H54 (cell line): ENCODE data around the gene ATP10B.

ENCODE experiments used
- DNase-seq: peaks from one replicate; pipeline ENCODE4 v3.0.0; 2011; ENCODE audit warnings: low spot score, mixed read lengths; ENCODE audit not compliant: insufficient read length
- FAIRE-seq: peaks from 3 replicates; lab custom pipeline; 2011; peaks lifted over from hg19 to GRCh38; lab: Jason Lieb, UNC
- POLR2A ChIP-seq: IDR thresholded peaks from 2 replicates; pipeline ENCODE4 v1.6.1; 2011; ENCODE audit warnings: low read depth, mild to moderate bottlenecking, low read length

Gene ATP10B

GRCh38 chr5:160668356-160668755, 183.7 kb downstream of the ATP10B start:
- FAIRE-seq (no peak), DNase-seq (no peak)
- TF ChIP-seq POLR2A: no peak

DNA sequence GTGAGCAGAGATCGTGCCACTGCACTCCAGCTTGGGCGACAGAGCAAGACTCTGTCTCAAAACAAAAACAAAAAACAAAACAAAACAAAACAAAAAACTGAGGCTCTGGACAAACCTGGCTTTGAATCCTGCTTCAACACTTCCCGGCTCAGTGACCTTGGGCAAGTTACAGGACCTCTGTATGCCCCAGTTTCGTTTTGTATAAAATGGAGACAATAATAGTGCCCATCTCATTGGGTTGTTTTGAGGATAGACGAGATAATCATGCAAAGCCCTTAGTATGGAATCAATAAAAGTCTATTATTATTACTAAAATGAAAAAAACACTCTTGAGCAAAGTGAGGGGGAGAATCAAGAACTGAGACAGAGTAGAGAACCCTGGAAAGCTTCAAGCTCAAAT, 184.9 kb downstream of the ATP10B start:
- DNase-seq (no peak), FAIRE-seq (no peak)
- no peak for TF ChIP-seq POLR2A

- DNase-seq: no peak
- no peak for TF ChIP-seq POLR2A
- FAIRE-seq: no peak
These were observed 186.6 kb downstream of the ATP10B start for GRCh38 chr5:160665460-160665859.

- no peak for DNase-seq
- FAIRE-seq: no peak
- TF ChIP-seq POLR2A: no peak
These were observed 191.9 kb downstream of the ATP10B start for GRCh38 chr5:160660132-160660531.

DNA sequence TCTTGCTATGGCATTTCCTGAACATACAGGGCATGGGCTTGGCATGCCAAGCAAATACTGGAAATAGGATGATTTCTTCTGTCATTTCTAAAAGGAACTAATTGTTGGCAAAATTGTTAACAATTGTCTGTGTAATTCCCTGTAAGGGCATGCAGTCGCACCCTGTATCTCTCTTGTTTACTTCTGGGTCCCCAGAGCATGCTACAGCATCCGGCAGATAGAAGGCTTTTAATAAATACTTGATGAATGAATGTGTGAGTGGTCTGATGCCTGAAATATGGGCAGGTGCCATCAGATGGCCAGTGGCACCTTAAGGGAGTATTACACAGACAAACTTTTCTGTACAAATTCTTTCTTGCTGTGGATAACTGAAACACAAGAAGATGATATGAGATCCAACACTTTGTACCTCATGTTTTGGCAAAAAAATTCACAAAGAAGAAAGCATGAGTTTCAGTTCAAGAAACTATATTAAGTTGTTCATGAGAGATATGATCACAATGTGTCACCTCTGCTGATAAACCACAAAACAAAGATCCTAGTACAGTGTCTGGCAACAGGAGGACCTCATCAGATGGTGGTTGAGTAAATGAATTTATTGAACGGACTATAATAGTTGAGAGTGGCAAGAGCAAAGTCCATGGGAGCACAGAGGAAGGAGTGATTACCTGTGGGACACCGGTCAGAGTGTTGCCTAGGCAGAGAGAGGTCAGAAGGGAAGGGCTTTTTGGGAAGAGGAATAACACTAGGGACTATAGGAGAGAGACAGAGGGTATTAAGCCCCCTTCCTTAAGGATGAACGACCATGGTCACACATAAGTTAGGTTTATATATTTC, 194.2 kb downstream of the ATP10B start:
- TF ChIP-seq POLR2A: no peak
- no peak for DNase-seq
- no peak for FAIRE-seq

GRCh38 chr5:160657068-160657507, 194.9 kb downstream of the ATP10B start:
- FAIRE-seq: no peak
- no peak for TF ChIP-seq POLR2A
- no peak for DNase-seq

DNA sequence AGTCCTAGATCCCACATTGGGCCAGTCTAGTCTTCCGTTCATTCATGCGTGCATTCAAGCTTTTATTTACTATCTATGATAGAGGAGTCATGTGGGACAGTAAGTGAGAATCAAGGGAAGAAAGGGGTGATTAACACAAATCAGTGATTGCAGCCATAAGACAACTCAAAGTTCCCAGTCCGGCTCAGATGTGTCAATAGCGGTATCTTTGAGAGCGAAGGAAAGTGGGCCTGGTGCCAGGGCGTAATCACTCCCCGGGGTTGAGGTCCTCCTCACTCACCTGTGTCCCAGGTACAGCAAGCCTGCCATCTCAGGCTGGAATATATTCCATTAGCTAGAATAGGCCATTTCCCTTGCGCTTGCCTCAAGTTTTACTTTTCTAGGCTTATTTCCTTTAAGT, 196.3 kb downstream of the ATP10B start:
- FAIRE-seq: no peak
- no peak for DNase-seq
- TF ChIP-seq POLR2A: no peak

DNA sequence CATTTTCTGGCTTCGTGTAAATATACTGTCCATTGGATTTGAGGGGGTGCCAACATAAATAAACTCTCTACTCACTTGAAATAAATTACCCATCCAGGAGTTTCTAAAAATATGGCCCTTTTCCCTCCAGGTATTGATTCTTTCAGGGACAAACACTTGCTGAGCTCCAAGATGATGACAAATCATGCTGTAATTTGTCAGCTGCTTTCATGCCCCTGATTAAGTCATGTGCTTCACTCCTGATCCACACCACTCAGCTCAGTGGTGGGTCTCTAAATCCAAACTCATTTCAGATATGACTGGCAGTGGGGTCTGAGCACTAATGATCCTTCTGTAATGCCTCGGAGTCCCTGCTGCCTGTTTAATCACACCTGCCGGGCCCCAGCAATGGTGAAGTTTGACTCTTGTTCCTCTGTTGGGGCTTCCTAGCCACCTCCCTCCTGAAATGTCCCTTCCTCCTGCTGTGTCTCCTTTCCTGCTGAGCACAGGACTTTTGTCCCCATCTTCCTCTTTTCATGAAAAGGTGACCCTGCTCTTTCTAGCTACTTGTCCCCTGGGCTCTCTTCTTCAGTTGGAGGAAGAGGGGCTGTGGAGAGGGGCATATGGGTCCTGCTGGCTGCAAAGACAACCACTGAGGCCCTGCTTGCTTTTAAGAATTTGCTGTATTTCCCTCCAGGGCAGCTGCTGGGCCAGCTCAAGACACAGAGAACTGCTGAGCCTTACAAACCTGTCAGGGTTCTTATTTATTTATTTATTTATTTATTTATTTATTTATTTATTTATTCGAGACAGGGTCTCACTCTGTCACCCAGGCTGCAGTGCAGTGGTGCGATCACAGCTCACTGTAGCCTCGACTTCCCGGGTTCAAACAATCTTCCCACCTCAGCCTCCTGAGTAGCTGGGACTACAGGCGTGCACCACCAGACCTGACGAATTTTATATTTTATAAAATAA, 200.0 kb downstream of the ATP10B start:
- DNase-seq (no peak), FAIRE-seq (no peak)
- TF ChIP-seq POLR2A: no peak

- no peak for TF ChIP-seq POLR2A
- DNase-seq: peak; percentile 7
- peak; percentile 48 for FAIRE-seq
These were observed 202.7 kb downstream of the ATP10B start for GRCh38 chr5:160649304-160649703.

GRCh38 chr5:160646033-160646432, 206.0 kb downstream of the ATP10B start:
- no peak for FAIRE-seq
- no peak for TF ChIP-seq POLR2A
- DNase-seq: no peak

DNA sequence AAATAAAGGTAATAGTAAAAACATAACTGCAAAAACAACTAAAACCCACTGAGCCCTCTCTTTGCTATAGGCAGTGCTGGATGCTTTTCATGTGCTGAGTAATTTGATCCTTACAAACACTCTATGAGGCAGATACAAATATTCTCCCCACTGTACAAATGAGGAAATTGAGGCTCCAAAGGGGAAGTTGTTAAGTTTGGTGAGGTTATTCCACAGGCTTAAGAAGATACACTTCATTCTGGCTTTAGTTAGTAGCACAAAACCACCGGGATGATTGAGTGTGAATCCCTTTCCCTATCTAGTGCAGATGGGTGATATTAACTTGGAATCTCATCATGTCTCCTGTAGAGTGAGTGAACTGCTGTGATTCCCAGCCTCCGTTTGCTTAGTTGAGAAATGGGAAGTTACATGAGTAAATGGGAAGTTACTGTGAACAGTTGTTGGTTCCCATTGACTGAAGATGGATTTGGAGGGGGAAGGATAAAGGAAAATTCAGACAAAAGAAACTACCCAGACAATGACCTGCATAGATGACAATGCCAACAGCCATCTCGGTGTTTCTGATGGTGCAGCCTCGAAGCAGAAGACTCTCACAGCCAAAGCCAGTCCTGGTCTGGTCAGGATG, 208.3 kb downstream of the ATP10B start:
- FAIRE-seq: no peak
- TF ChIP-seq POLR2A: no peak

DNA sequence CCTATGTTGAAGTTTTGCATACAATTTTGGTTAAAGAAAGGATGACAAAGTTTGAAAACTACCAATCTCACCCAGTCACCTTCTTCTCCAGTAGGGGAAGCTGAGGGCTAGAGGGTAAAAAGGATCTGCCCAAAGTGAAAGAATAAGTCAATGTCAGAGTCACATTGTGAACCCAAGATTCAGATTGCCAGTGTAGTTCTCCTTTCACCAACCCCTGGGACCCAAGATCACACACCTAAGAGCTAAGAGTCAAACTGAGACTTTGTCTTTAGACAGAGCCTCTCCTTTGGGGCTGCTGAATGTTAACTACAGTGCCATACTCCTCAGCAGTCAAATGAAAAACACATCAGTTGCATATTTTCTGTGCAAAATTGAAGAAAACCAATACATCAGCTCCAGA, 210.6 kb downstream of the ATP10B start:
- DNase-seq: no peak
- TF ChIP-seq POLR2A: no peak
- FAIRE-seq: no peak

More for the DNA sequence above, 208.3 kb downstream of the ATP10B start:
- DNase-seq: no peak

DNA sequence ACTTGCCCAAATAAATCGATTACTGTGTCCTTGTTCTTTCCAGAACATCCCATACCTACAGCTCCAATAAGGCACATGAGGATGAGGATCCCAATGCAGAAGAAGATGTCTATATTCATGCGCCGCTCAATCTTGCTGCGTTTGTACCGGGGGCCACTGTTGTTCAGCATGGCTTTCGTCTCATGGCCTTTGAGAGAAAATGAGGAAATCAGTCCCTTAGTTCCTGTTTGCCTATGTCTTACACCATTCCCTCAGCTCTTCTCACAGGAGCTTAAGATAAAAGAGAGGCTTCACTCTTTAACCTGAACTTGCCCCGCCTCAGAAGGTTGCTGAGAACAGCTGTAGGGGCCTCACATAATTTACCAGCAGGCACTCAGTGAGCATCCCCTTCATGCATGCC, 211.6 kb downstream of the ATP10B start:
- FAIRE-seq (no peak), DNase-seq (no peak)
- TF ChIP-seq POLR2A: no peak

GRCh38 chr5:160638161-160638742, 213.8 kb downstream of the ATP10B start:
- no peak for TF ChIP-seq POLR2A
- FAIRE-seq: no peak
- no peak for DNase-seq
